Gastrocnemius medialis (tissue), 4 donors: ENCODE results near the gene OXNAD1.

Experiments
- POLR2A ChIP-seq, 2 donors: fragments of 450-650 bp; IDR thresholded peaks; one replicate each; pipeline ENCODE4 v1.6.1; 2017; ENCODE audit warnings: antibody characterized with exemption in 2 of 2, mild to moderate bottlenecking in 2 of 2, moderate library complexity in 2 of 2
- TF ChIP-seq, protein P1 (sequence below), 5 experiments: fragments of 450-650 bp in 3 of 5; fragments of 200-600 bp in 2 of 5; sonication (generic) in 2 of 5; IDR thresholded peaks in 4 of 5; conservative IDR thresholded peaks in 1 of 5; 1 replicate in 4 of 5; 2 replicates in 1 of 5; pipeline ENCODE4 v1.5.1; 2016 to 2019; ENCODE audit warnings: antibody characterized with exemption in 5 of 5, mild to moderate bottlenecking in 3 of 5, moderate library complexity in 3 of 5

DNA sequence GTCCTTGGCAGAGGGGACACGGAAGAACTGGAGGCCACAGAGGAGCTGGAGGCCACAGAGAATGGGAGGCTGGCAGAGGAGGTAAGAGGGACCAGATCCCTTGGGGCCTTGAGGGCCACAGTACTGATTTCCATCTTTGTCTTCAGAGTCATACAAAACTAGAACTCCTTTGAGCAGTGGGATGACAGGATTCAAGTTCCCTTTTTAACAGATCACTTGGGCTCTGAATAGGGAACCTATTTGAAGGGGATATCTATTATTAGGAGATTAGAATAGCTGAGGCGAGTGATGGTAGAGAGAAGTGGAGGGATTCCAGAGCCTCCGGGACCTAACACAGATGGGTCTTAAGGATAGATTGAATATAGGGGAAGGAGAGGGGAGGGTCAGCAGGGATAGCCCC, 55.7 kb downstream of the OXNAD1 start:
- no peak for TF ChIP-seq POLR2A (IDR thresholded peaks at IDR 0.05)
- TF ChIP-seq, protein P1, sequence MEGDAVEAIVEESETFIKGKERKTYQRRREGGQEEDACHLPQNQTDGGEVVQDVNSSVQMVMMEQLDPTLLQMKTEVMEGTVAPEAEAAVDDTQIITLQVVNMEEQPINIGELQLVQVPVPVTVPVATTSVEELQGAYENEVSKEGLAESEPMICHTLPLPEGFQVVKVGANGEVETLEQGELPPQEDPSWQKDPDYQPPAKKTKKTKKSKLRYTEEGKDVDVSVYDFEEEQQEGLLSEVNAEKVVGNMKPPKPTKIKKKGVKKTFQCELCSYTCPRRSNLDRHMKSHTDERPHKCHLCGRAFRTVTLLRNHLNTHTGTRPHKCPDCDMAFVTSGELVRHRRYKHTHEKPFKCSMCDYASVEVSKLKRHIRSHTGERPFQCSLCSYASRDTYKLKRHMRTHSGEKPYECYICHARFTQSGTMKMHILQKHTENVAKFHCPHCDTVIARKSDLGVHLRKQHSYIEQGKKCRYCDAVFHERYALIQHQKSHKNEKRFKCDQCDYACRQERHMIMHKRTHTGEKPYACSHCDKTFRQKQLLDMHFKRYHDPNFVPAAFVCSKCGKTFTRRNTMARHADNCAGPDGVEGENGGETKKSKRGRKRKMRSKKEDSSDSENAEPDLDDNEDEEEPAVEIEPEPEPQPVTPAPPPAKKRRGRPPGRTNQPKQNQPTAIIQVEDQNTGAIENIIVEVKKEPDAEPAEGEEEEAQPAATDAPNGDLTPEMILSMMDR (IDR thresholded peaks at IDR 0.05 in 4 of 5, conservative IDR thresholded peaks at IDR 0.05 in 1 of 5): no peak
